Natural killer cell (primary cell): Measurements from ENCODE around the gene NEK4. TPM values are rescaled to one million over a fixed set of nuclear protein-coding genes. Genes with fewer than 3 reads are reported as not detected.

ENCODE experiments used
- ATAC-seq, 3 donors: fragments of 150-1000 bp in 2 of 3; fragments of 200-7000 bp in 1 of 3; cut with Tn5 transposase; 1 replicate in 1 of 3; 2 replicates in 2 of 3; pipeline ENCODE4 v1.10.0; 2021; ENCODE audit warnings: mild to moderate bottlenecking in 2 of 3, moderate library complexity in 2 of 3
- DNase-seq, 2 donors: peaks; one replicate each; pipeline versions ENCODE4 v3.0.0 to v3.0.0-alpha.2; 2013 to 2021; ENCODE audit warnings: mixed read lengths in 1 of 2
- H3K27ac ChIP-seq: one replicate; pipeline ENCODE4 v1.5.1; 2013; ENCODE audit warnings: mild to moderate bottlenecking, low read length
- H3K27me3 ChIP-seq: one replicate; pipeline ENCODE4 v1.6.1; 2013; ENCODE audit warnings: low read length; ENCODE audit not compliant: control insufficient read depth, insufficient read depth
- H3K36me3 ChIP-seq: one replicate; pipeline ENCODE4 v1.6.1; 2013; ENCODE audit warnings: low read length; ENCODE audit not compliant: control insufficient read depth, insufficient read depth
- H3K4me1 ChIP-seq: one replicate; pipeline ENCODE4 v1.6.1; 2013; ENCODE audit warnings: low read length; ENCODE audit not compliant: control insufficient read depth, insufficient read depth
- H3K4me3 ChIP-seq: one replicate; pipeline ENCODE4 v1.5.1; 2013; ENCODE audit warnings: low read length
- H3K9me3 ChIP-seq: one replicate; pipeline ENCODE4 v1.6.1; 2013; ENCODE audit warnings: low read length; ENCODE audit not compliant: control insufficient read depth, insufficient read depth
- H3K27ac Mint-ChIP-seq, 2 donors: one replicate each; pipeline ENCODE4 v1.8.0; 2022; ENCODE audit warnings: mild to moderate bottlenecking in 2 of 2, mixed read lengths in 2 of 2, moderate library complexity in 1 of 2
- H3K27me3 Mint-ChIP-seq, 2 donors: one replicate each; pipeline ENCODE4 v1.8.0; 2022; ENCODE audit warnings: low read depth in 2 of 2, mixed read lengths in 2 of 2
- H3K36me3 Mint-ChIP-seq: one replicate; pipeline ENCODE4 v1.8.0; 2022; ENCODE audit warnings: mixed read lengths
- H3K4me1 Mint-ChIP-seq, 2 donors: one replicate each; pipeline ENCODE4 v1.8.0; 2022; ENCODE audit warnings: mixed read lengths in 2 of 2
- H3K4me3 Mint-ChIP-seq: one replicate; pipeline ENCODE4 v1.8.0; 2022; ENCODE audit warnings: mild to moderate bottlenecking, moderate library complexity, mixed read lengths
- H3K9me3 Mint-ChIP-seq, 2 donors: one replicate each; pipeline ENCODE4 v1.8.0; 2022; ENCODE audit warnings: mixed read lengths in 2 of 2
- CTCF ChIP-seq: fragments of 200-600 bp; IDR thresholded peaks from one replicate; pipeline ENCODE4 v1.8.0; 2022; ENCODE audit warnings: antibody characterized with exemption
- WGBS: methylation state at CpG from one replicate; pipeline ENCODE4 v1.1.7; 2013; ENCODE audit warnings: missing lambda C conversion rate; ENCODE audit not compliant: insufficient coverage; 5-methylcytosine and 5-hydroxymethylcytosine counted together
- intact Hi-C: fragments of 100-400 bp; cut with micrococcal nuclease; formaldehyde crosslinking; loops from one replicate; pipeline ENCODE4 v1.14.2; 2022
- total RNA-seq, 4 donors: library from RNA; stranded (reverse); fragments of 120-200 nt in 1 of 4; gene quantifications; one replicate each; pipeline versions ENCODE4 v1.2.3 to v1.2.4, GENCODE V29; 2013 to 2022

The NEK4 gene
- total RNA-seq, 3 donors from 2014 or later (not counting 1 experiment from before 2014, with no cell fraction given) = 13.8 to 19.5 (median 15.5) TPM

DNA sequence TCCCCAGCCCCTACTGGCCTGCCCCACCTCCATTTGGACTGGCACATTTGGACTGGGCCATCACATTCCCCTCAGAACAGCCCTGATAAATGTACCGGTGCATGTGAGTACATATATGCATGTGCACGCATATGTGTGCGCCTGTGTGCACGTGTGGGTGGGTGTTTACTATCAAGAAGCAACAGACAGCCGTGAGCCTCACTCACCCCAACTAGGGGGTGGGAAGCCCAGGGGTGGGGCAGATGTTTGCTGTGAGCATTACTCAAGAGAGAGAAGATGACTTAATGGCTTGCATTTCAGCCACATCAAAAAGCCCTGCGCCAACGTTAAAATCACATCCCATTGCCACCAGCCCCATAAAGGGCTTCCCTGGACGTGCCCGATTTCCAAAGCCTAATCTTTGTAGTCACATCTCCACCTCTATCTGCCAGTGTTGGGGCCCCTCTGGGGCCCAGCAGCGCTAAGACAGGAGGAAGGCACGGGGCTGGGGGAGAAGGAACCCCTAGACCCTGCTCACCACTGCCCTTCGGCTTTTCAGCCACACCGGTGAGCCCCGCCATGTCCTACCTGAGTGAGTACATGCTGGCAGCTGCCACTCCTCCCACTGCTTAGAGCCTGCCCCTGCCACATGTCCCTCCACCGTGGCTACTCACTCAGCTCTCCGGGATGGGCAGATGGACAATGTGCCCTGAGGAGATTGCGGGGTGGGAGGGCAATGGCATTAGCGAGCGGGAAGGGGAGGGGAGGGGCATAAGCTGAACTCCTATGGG, 34.7 kb upstream of the NEK4 start:
- H3K4me1 Mint-ChIP-seq = peaks cover 0 to 23% of the 10 kb centered on the region in 2 donors
- TF ChIP-seq CTCF = no peak
- no peak for ATAC-seq
- peaks cover 15% of the 10 kb centered on the region for H3K4me1 ChIP-seq
- no peak for DNase-seq
- H3K9me3 Mint-ChIP-seq = no peaks in the 10 kb centered on the region
- no peaks in the 10 kb centered on the region for H3K9me3 ChIP-seq
- no peaks in the 10 kb centered on the region for H3K27me3 ChIP-seq
- H3K4me3 Mint-ChIP-seq = no peak overlapping the region
- whole genome bisulfite sequencing = 92% methylated on average over 15 of the region's 19 CpGs
- H3K4me3 ChIP-seq = no peak overlapping the region
- no peaks in the 10 kb centered on the region for H3K36me3 Mint-ChIP-seq
- no peak overlapping the region for H3K27ac Mint-ChIP-seq
- H3K27me3 Mint-ChIP-seq = no peaks in the 10 kb centered on the region
- H3K36me3 ChIP-seq = no peaks in the 10 kb centered on the region
- H3K27ac ChIP-seq = no peak overlapping the region
- intact Hi-C loops = no loop called here

DNA sequence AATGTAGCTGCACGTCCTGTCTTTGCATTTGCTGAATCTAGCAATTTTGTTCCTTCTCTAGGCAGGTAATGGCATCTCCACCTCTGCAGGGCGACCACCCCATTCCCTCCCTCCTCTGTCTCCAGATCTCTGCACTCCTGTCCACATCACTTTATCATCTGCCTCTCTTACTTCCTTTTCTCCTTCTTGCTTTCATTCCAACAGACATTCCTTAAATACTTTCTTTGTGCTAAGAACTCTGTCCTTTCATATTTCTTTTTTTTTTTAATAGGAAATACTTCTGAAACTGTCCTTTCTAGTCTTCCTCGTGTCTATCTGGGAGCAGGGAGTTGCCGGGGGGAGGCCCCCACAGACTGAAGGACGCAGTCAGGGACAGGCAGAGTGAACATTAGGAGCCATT, 31.1 kb upstream of the NEK4 start:
- no peak overlapping the region for H3K27ac Mint-ChIP-seq
- H3K27ac ChIP-seq = no peak overlapping the region
- no peaks in the 10 kb centered on the region for H3K27me3 Mint-ChIP-seq
- TF ChIP-seq CTCF = no peak
- ATAC-seq = no peak
- H3K9me3 Mint-ChIP-seq = no peaks in the 10 kb centered on the region
- no peak for DNase-seq
- WGBS = 82% methylated on average over 5 of the region's 5 CpGs
- intact Hi-C loops = no loop called here
- no peak overlapping the region for H3K4me3 ChIP-seq
- H3K9me3 ChIP-seq = no peaks in the 10 kb centered on the region
- H3K36me3 Mint-ChIP-seq = no peaks in the 10 kb centered on the region
- no peak overlapping the region for H3K4me3 Mint-ChIP-seq
- peaks cover 2% of the 10 kb centered on the region for H3K4me1 ChIP-seq
- H3K36me3 ChIP-seq = no peaks in the 10 kb centered on the region
- H3K4me1 Mint-ChIP-seq = peaks cover 0 to 3% of the 10 kb centered on the region in 2 donors
- H3K27me3 ChIP-seq = no peaks in the 10 kb centered on the region

DNA sequence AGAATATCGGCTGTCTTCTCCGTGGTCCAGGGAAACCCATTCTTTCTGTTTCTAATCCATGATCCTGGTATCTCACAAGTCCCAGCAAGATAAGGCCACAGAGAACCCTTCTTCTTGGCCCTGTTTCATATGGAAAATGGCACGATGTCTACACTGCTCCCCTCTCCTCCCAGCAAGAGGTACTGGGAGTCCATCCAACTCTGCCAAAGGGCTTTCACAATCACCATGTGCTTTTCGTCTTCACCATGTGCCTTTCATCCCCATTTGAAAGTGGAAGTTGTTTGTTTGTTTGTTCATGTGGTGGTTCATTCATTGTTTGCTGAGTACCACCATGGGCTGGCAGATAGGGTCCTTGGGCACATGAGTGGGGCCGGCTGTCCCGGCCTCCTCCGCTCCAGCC, 29.3 kb upstream of the NEK4 start:
- 97% methylated on average over 6 of the region's 7 CpGs for WGBS
- H3K4me3 ChIP-seq = no peak overlapping the region
- Mint-ChIP-seq H3K36me3 (no peaks in the 10 kb centered on the region), H3K9me3 (no peaks in the 10 kb centered on the region), H3K27me3 (no peaks in the 10 kb centered on the region), H3K4me3 (no peak overlapping the region), H3K4me1 (peaks cover 0 to 4% of the 10 kb centered on the region in 2 donors), H3K27ac (no peak overlapping the region)
- intact Hi-C loops = no loop called here
- DNase-seq (no peak), ATAC-seq (no peak)
- H3K4me1 ChIP-seq = no peaks in the 10 kb centered on the region
- H3K9me3 ChIP-seq = no peaks in the 10 kb centered on the region
- TF ChIP-seq CTCF = no peak
- H3K27ac ChIP-seq = no peak overlapping the region
- H3K36me3 ChIP-seq = no peaks in the 10 kb centered on the region
- no peaks in the 10 kb centered on the region for H3K27me3 ChIP-seq
